ENCODE data around the gene UROD.

DNA sequence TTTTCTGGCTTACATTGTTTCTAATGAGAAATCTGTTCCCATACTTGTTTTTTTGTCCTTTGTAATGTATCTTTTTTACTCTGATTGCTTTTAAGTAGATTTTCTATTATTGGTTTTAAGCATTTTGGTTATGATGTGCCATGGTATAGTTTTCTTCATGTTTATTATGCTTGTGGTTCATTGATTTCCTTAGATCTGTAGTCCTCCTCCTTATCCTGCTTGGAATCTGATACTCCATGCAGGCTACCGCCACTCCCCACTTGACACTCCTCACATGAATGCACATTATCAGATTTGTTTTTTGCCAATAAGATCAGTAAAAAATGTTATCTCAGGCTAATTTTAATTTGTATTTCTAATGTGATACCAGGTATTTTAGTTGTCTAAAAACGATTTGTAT is 20.8 kb downstream of the UROD start:
- no peak for TF ChIP-seq EZH2 (IDR thresholded peaks at IDR 0.05; ENCODE audit: borderline replicate concordance, low read length)
- TF ChIP-seq, protein P1, sequence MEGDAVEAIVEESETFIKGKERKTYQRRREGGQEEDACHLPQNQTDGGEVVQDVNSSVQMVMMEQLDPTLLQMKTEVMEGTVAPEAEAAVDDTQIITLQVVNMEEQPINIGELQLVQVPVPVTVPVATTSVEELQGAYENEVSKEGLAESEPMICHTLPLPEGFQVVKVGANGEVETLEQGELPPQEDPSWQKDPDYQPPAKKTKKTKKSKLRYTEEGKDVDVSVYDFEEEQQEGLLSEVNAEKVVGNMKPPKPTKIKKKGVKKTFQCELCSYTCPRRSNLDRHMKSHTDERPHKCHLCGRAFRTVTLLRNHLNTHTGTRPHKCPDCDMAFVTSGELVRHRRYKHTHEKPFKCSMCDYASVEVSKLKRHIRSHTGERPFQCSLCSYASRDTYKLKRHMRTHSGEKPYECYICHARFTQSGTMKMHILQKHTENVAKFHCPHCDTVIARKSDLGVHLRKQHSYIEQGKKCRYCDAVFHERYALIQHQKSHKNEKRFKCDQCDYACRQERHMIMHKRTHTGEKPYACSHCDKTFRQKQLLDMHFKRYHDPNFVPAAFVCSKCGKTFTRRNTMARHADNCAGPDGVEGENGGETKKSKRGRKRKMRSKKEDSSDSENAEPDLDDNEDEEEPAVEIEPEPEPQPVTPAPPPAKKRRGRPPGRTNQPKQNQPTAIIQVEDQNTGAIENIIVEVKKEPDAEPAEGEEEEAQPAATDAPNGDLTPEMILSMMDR (conservative IDR thresholded peaks at IDR 0.05 in 1 of 2, IDR thresholded peaks at IDR 0.05 in 1 of 2; ENCODE audit: extremely low read depth in 1 of 2, insufficient read depth in 1 of 2, low read depth in 1 of 2, low read length in 2 of 2), result no peak
